Testis (tissue), 5 donors: ENCODE data around the gene SP140. TPM values are rescaled to one million over a fixed set of nuclear protein-coding genes. Genes with fewer than 3 reads are reported as not detected.

ENCODE experiments used
- DNase-seq: peaks from one replicate; pipeline ENCODE4 v3.0.0-alpha.2; 2019
- H3K27ac ChIP-seq, 2 donors: fragments of 200-600 bp; sonication (generic); one replicate each; pipeline ENCODE4 v1.5.1; 2019
- H3K27me3 ChIP-seq: fragments of 200-600 bp; sonication (generic); one replicate; pipeline ENCODE4 v1.5.1; 2019
- H3K36me3 ChIP-seq: fragments of 200-600 bp; sonication (generic); one replicate; pipeline ENCODE4 v1.5.1; 2017; ENCODE audit warnings: low read depth; ENCODE audit errors: missing control alignments
- H3K4me1 ChIP-seq: fragments of 200-600 bp; sonication (generic); one replicate; pipeline ENCODE4 v1.5.1; 2019
- H3K4me3 ChIP-seq, 2 donors: fragments of 200-600 bp; sonication (generic); one replicate each; pipeline ENCODE4 v1.5.1; 2017 to 2019
- H3K9me3 ChIP-seq: fragments of 200-600 bp; sonication (generic); one replicate; pipeline ENCODE4 v1.5.1; 2017
- CTCF ChIP-seq, 3 experiments: fragments of 450-650 bp in 2 of 3; fragments of 200-600 bp in 1 of 3; sonication (generic) in 1 of 3; IDR thresholded peaks; one replicate each; pipeline ENCODE4 v1.5.1; 2016 to 2019; ENCODE audit warnings: antibody characterized with exemption in 3 of 3, mild to moderate bottlenecking in 2 of 3, moderate library complexity in 1 of 3
- POLR2A ChIP-seq: fragments of 450-650 bp; IDR thresholded peaks from one replicate; pipeline ENCODE4 v1.6.1; 2017; ENCODE audit warnings: antibody characterized with exemption, mild to moderate bottlenecking, moderate library complexity
- WGBS, 2 donors: methylation state at CpG; one replicate each; pipeline ENCODE4 v1.1.5; 2018; 5-methylcytosine and 5-hydroxymethylcytosine counted together
- intact Hi-C: fragments of 100-400 bp; cut with DNase I; formaldehyde crosslinking; loops from one replicate; pipeline ENCODE4 v1.15.1; 2023; ENCODE audit warnings: low total_unique reads
- long read RNA-seq, 2 donors: transcript quantifications; one replicate each; lab custom pipeline, GENCODE V29; 2026
- polyA plus RNA-seq: library from polyadenylated mRNA; stranded (reverse); fragments of 350-450 nt; fragmentation: Illumina TruSeq; extraction: RNeasy Lipid Tissue Mini Kit (QIAGEN cat#74804); gene quantifications from one replicate; pipeline ENCODE4 v1.2.3, GENCODE V29; 2014; ENCODE audit warnings: low read depth, low replicate concordance; ENCODE audit not compliant: insufficient read depth
- total RNA-seq, 2 donors: library from RNA; depleted of rRNA; stranded (reverse); fragments of >200 nt; gene quantifications; one replicate each; pipeline ENCODE4 v1.2.3, GENCODE V29; 2016

The SP140 gene
- 1 to 10 TPM; 2.0 to 7.2 TPM for total RNA-seq
- polyA plus RNA-seq = 4.8 TPM
- long read RNA-seq, donor 1, partial matches to known transcripts = 5 of 5 reads
- long read RNA-seq, donor 1, other reads (novel, unspliced or antisense) = 0 of 5 reads
- long read RNA-seq, donor 2 = 0 reads

GRCh38 chr2:230225486-230225885 lies at the start of gene SP140:
Gene SP140 (plus strand): TSS chr2:230225736. CDS start chr2:230225845, 109 bp downstream.
- no peaks in the 10 kb centered on the region for H3K27me3 ChIP-seq
- H3K4me3 ChIP-seq = no peak within 1 kb of the TSS
- 87 to 89% methylated on average over 8 of the region's 8 CpGs for WGBS, 2 donors
- H3K9me3 ChIP-seq = no peaks in the 10 kb centered on the region
- H3K27ac ChIP-seq = no peak within 1 kb of the TSS
- TF ChIP-seq CTCF (IDR thresholded peaks at IDR 0.05) (no peak), POLR2A (no peak)
- peak; percentile 28 for DNase-seq
- H3K36me3 ChIP-seq = no peaks in the 10 kb centered on the region
- no peaks in the 10 kb centered on the region for H3K4me1 ChIP-seq
- intact Hi-C loops = no loop called here

- Histone ChIP-seq H3K4me3 (no peak overlapping the region), H3K27me3 (no peaks in the 10 kb centered on the region), H3K4me1 (no peaks in the 10 kb centered on the region), H3K9me3 (no peaks in the 10 kb centered on the region), H3K27ac (no peak overlapping the region), H3K36me3 (no peaks in the 10 kb centered on the region)
- intact Hi-C loops = no loop called here
- DNase-seq = no peak
- 88 to 95% methylated on average over 3 of the region's 3 CpGs for WGBS, 2 donors
- TF ChIP-seq CTCF (IDR thresholded peaks at IDR 0.05) (no peak), POLR2A (no peak)
Observed at GRCh38 chr2:230176996-230177395, 48.5 kb upstream of the SP140 start.

GRCh38 chr2:230178546-230179485 lies 46.7 kb upstream of the SP140 start:
- H3K4me3 ChIP-seq = no peak overlapping the region
- H3K36me3 ChIP-seq = no peaks in the 10 kb centered on the region
- H3K27me3 ChIP-seq = no peaks in the 10 kb centered on the region
- intact Hi-C loops = no loop called here
- TF ChIP-seq CTCF (IDR thresholded peaks at IDR 0.05) = no peak
- TF ChIP-seq POLR2A = no peak
- H3K9me3 ChIP-seq = no peaks in the 10 kb centered on the region
- DNase-seq = no peak
- no peaks in the 10 kb centered on the region for H3K4me1 ChIP-seq
- WGBS, 2 donors = 91% methylated on average over 6 to 7 of the region's 7 CpGs
- no peak overlapping the region for H3K27ac ChIP-seq

GRCh38 chr2:230179907-230180306 lies 45.6 kb upstream of the SP140 start:
- 86 to 87% methylated on average over 7 of the region's 7 CpGs for WGBS, 2 donors
- Histone ChIP-seq H3K36me3 (no peaks in the 10 kb centered on the region), H3K4me3 (no peak overlapping the region), H3K27me3 (no peaks in the 10 kb centered on the region), H3K4me1 (no peaks in the 10 kb centered on the region), H3K9me3 (no peaks in the 10 kb centered on the region), H3K27ac (no peak overlapping the region)
- TF ChIP-seq POLR2A = no peak
- intact Hi-C loops = no loop called here
- DNase-seq = no peak

GRCh38 chr2:230181195-230181594 lies 44.3 kb upstream of the SP140 start:
- DNase-seq = no peak
- Histone ChIP-seq H3K4me1 (no peaks in the 10 kb centered on the region), H3K4me3 (no peak overlapping the region), H3K36me3 (no peaks in the 10 kb centered on the region), H3K27ac (no peak overlapping the region), H3K27me3 (no peaks in the 10 kb centered on the region), H3K9me3 (no peaks in the 10 kb centered on the region)
- intact Hi-C loops = no loop called here
- TF ChIP-seq CTCF (IDR thresholded peaks at IDR 0.05) (no peak), POLR2A (no peak)
- 83 to 87% methylated on average over 2 of the region's 2 CpGs for WGBS, 2 donors
